ENCODE data around the gene HSPB6.
"Not testable (repeated sequence)": the region's sequence is repeated elsewhere in the genome, so short reads cannot be mapped to it uniquely, and the experiment has no call there.

HSPB6 gene

DNA sequence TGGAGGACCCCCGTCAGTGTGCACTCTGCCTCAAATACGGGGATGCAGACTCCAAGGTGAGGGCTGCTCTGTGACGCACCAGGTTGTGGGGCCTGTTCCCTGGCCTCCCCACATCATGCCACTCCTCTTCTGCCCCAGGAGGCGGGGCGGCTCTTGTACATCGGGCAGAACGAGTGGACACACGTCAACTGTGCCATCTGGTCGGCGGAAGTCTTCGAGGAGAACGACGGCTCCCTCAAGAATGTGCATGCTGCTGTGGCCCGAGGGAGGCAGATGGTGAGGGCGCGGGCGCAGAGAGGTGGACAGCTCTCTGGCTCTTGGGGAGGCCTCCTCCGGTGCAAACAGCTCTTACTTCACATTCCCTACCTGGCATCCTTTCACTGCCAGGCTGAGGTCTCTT lies 27.8 kb downstream of the HSPB6 start:
- in situ Hi-C loops (cut with MboI; ENCODE audit: low pct_unique_long_range_greater_than_20kb, low sequenced_read_pairs, unreplicated experiment) = no loop called here
- TF ChIP-seq, protein P1, sequence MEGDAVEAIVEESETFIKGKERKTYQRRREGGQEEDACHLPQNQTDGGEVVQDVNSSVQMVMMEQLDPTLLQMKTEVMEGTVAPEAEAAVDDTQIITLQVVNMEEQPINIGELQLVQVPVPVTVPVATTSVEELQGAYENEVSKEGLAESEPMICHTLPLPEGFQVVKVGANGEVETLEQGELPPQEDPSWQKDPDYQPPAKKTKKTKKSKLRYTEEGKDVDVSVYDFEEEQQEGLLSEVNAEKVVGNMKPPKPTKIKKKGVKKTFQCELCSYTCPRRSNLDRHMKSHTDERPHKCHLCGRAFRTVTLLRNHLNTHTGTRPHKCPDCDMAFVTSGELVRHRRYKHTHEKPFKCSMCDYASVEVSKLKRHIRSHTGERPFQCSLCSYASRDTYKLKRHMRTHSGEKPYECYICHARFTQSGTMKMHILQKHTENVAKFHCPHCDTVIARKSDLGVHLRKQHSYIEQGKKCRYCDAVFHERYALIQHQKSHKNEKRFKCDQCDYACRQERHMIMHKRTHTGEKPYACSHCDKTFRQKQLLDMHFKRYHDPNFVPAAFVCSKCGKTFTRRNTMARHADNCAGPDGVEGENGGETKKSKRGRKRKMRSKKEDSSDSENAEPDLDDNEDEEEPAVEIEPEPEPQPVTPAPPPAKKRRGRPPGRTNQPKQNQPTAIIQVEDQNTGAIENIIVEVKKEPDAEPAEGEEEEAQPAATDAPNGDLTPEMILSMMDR (IDR thresholded peaks at IDR 0.05; ENCODE audit: extremely low read depth, insufficient read depth, missing control alignments) = no peak
- DNase-seq (ENCODE audit: low spot score) = no peak

GRCh38 chr19:35727956-35728706 lies 28.7 kb downstream of the HSPB6 start:
- TF ChIP-seq, protein P1 (IDR thresholded peaks at IDR 0.05; ENCODE audit: extremely low read depth, insufficient read depth, missing control alignments) = no peak
- DNase-seq (ENCODE audit: low spot score) = no peak
- in situ Hi-C loops (cut with MboI; ENCODE audit: low pct_unique_long_range_greater_than_20kb, low sequenced_read_pairs, unreplicated experiment) = no loop called here

DNA sequence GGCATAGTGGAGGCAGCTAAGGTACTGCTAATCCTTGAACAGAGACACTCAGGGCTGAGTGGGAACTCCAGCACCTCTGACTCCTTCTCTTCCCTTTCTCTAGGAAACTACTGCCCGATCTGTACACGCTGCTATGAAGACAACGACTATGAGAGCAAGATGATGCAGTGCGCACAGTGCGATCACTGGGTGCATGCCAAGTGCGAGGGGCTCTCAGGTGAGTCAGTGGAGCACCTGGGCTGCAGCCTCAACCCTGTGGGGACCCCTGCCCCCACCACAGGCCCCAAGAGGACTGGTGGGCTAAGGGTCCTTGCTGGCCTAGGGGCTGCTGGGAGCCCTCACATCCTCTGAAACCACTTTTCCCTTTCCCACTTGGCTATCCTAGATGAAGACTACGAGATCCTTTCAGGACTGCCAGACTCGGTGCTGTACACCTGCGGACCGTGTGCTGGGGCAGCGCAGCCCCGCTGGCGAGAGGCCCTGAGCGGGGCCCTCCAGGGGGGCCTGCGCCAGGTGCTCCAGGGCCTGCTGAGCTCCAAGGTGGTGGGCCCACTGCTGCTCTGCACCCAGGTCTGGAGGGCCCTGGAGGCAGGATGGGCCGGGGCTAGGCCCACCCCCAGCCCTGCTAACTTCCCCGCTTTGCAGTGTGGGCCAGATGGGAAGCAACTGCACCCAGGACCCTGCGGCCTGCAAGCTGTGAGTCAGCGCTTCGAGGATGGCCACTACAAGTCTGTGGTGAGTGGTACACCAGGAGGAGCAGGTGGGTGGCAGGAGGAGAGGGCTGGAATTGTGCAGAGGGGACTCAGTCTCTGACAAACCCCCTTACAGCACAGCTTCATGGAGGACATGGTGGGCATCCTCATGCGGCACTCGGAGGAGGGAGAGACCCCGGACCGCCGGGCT lies 29.5 kb downstream of the HSPB6 start:
- TF ChIP-seq, protein P1 (IDR thresholded peaks at IDR 0.05; ENCODE audit: extremely low read depth, insufficient read depth, missing control alignments) = no peak
- DNase-seq (ENCODE audit: low spot score) = peak; percentile 14
- in situ Hi-C loops (cut with MboI; ENCODE audit: low pct_unique_long_range_greater_than_20kb, low sequenced_read_pairs, unreplicated experiment) = no loop called here

DNA sequence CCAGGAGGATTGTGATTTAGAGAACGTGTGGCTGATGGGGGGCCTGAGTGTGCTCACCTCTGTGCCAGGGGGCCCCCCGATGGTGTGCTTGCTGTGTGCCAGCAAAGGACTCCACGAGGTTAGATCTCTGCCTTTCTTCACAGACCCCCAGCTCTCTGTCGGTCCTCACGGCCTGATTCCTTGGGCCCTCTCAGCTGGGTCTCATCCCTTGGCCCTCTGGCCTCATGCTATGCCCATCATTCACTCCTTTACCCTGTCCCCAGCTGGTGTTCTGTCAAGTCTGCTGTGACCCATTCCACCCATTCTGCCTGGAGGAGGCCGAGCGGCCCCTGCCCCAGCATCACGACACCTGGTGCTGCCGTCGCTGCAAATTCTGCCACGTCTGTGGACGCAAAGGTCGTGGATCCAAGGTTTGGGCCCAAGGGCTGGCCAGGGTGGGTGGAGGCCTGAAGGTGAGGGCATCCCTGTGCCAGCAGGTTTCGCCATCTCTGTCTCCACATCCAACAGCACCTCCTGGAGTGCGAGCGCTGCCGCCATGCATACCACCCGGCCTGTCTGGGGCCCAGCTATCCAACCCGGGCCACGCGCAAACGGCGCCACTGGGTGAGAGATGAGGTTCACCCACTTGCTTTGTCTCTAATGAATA lies 31.5 kb downstream of the HSPB6 start:
- in situ Hi-C loops (cut with MboI; ENCODE audit: low pct_unique_long_range_greater_than_20kb, low sequenced_read_pairs, unreplicated experiment) = no loop called here
- peak; percentile 10 for DNase-seq (ENCODE audit: low spot score)
- TF ChIP-seq, protein P1 (IDR thresholded peaks at IDR 0.05; ENCODE audit: extremely low read depth, insufficient read depth, missing control alignments) = no peak

DNA sequence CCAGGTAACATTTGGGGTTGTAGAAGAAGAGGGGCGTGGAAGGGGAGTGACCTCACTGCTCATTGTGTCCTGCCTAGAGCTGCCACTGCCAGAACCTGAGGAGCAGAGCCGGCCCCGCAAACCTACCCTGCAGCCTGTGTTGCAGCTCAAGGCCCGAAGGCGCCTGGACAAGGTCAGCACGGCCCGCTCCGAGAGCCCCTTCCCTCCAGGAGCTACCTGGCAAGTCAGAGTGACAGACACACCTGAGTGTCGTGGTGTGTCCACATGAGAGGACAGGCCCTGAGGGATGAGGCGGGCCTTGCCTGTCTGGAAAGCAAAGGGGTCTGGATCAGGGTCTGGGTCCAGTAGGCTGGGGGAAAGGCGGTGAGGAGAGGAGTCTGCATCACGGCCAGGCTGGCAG lies 32.3 kb downstream of the HSPB6 start:
- TF ChIP-seq, protein P1 (IDR thresholded peaks at IDR 0.05; ENCODE audit: extremely low read depth, insufficient read depth, missing control alignments) = no peak
- DNase-seq (ENCODE audit: low spot score) = no peak
- in situ Hi-C loops (cut with MboI; ENCODE audit: low pct_unique_long_range_greater_than_20kb, low sequenced_read_pairs, unreplicated experiment) = no loop called here

DNA sequence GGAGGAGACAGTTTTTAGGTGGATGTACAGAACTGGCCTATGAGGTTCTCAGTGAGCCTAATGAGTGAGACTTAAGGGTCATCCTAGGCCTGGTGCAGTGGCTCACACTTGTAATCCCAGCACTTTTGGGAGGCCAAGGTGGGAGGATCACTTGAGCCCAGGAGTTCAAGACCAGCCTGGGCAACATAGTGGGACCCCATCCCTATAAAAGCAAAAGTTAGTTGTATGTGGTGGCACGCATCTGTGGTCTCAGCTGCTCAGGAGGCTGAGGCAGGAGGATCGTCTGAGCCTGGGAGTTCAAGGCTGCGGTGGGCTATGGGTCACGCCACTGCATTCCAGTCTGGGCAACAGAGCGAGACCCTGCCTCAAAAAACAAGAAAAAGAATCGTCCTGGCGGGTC lies 32.7 kb downstream of the HSPB6 start:
- DNase-seq (ENCODE audit: low spot score); in situ Hi-C loops (cut with MboI; ENCODE audit: low pct_unique_long_range_greater_than_20kb, low sequenced_read_pairs, unreplicated experiment): not testable (repeated sequence)
